Mucosa of descending colon (tissue), 3 donors: ENCODE results near the gene INVS. TPM values are rescaled to one million over a fixed set of nuclear protein-coding genes. Genes with fewer than 3 reads are reported as not detected.
"Not testable (repeated sequence)": the region's sequence is repeated elsewhere in the genome, so short reads cannot be mapped to it uniquely, and the experiment has no call there.

Experiments
- ATAC-seq: fragments of 200-7000 bp; cut with Tn5 transposase; one replicate; pipeline ENCODE4 v1.9.1; 2020; ENCODE audit warnings: mild to moderate bottlenecking, moderate library complexity
- DNase-seq, 3 donors: peaks; one replicate each; pipeline ENCODE4 v3.0.0-alpha.2; 2020
- H3K36me3 ChIP-seq: fragments of 200-600 bp; one replicate; pipeline ENCODE4 v1.8.0; 2021; ENCODE audit warnings: low read depth, mild to moderate bottlenecking
- H3K4me1 ChIP-seq: fragments of 200-600 bp; one replicate; pipeline ENCODE4 v1.8.0; 2021; ENCODE audit warnings: low read depth, mild to moderate bottlenecking
- H3K4me3 ChIP-seq: fragments of 200-600 bp; one replicate; pipeline ENCODE4 v1.8.0; 2021; ENCODE audit warnings: mild to moderate bottlenecking
- H3K9me3 ChIP-seq: fragments of 200-600 bp; one replicate; pipeline ENCODE4 v1.8.0; 2021; ENCODE audit warnings: mild to moderate bottlenecking
- intact Hi-C, 2 donors: fragments of 100-400 bp; cut with DNase I in 1 of 2; cut with micrococcal nuclease in 1 of 2; formaldehyde crosslinking; loops; one replicate each; pipeline versions ENCODE4 v1.11.0 to v1.11.1; 2022; cut with DNase I, micrococcal nuclease
- total RNA-seq, 3 donors: library from RNA; stranded (reverse); fragmentation: NEBNext Ultra II Directional in 2 of 3; extraction: Animal tissue kit (Norgen Biotek cat#: 25700) in 2 of 3; gene quantifications; one replicate each; pipeline versions ENCODE4 v1.2.1 to v1.2.4, GENCODE V29; 2021 to 2023
- TF ChIP-seq, protein P1 (sequence below): fragments of 200-600 bp; IDR thresholded peaks from one replicate; pipeline ENCODE4 v1.8.0; 2022; ENCODE audit warnings: antibody characterized with exemption, mild to moderate bottlenecking
- donor health status: DM: no; HTN: no; CAD: no; lungs with moderate emphysema.
- donor health status: DM: no; HTN: no; CAD: no.
- donor health status: DM: no; HTN: yes; CAD: no.

Gene INVS
- total RNA-seq, 3 donors from 2014 or later, result 16.8 to 24.0 (median 19.3) TPM

DNA sequence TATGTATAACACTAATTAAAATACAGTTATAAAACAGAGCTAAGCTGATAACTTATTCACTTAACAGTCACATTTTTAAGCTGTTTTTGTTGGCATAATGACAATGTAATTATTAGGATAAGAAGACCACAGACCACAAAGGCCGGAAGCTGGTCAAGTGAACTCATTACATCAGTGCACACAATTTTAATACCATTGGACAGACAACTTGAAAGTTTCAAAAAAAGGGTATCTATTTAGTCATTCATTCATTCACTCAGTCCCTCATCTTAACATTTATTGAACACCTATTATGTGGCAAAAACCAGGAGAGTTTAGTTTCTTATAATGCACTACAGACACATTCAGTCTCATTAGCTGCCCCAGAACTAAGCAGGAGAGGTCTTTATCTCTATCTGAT, 11.8 kb upstream of the INVS start:
- Histone ChIP-seq H3K4me3 (no peak overlapping the region), H3K9me3 (no peaks in the 10 kb centered on the region), H3K36me3 (no peaks in the 10 kb centered on the region), H3K4me1 (no peaks in the 10 kb centered on the region)
- TF ChIP-seq, protein P1, sequence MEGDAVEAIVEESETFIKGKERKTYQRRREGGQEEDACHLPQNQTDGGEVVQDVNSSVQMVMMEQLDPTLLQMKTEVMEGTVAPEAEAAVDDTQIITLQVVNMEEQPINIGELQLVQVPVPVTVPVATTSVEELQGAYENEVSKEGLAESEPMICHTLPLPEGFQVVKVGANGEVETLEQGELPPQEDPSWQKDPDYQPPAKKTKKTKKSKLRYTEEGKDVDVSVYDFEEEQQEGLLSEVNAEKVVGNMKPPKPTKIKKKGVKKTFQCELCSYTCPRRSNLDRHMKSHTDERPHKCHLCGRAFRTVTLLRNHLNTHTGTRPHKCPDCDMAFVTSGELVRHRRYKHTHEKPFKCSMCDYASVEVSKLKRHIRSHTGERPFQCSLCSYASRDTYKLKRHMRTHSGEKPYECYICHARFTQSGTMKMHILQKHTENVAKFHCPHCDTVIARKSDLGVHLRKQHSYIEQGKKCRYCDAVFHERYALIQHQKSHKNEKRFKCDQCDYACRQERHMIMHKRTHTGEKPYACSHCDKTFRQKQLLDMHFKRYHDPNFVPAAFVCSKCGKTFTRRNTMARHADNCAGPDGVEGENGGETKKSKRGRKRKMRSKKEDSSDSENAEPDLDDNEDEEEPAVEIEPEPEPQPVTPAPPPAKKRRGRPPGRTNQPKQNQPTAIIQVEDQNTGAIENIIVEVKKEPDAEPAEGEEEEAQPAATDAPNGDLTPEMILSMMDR, result no peak
- peak in 1 of 3 donors; percentile 23 for DNase-seq
- ATAC-seq, result no peak
- intact Hi-C loops, result no loop called here

DNA sequence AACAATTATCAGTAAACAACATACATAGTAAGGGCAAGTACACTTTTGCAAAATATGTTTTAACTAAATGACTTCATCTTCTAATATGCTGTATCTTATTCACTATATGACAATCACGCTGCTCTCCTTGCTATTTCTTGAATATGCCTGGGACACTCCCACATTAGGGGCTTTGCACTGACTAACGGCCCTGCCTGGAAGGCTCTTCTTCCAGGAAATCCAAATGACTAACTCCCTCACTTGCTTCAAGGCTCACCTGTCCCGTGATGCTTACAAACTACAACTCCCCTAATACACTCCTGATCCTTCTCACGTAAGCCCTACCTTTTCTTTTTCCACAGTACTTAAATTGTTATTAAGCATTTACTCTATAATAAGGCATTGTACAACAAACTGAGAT, 10.8 kb upstream of the INVS start:
- DNase-seq (no peak), ATAC-seq (no peak)
- intact Hi-C loops, result no loop called here
- H3K4me3 ChIP-seq, result no peak overlapping the region
- H3K4me1 ChIP-seq, result no peaks in the 10 kb centered on the region
- H3K36me3 ChIP-seq, result no peaks in the 10 kb centered on the region
- no peaks in the 10 kb centered on the region for H3K9me3 ChIP-seq
- TF ChIP-seq, protein P1, result no peak

- H3K9me3 ChIP-seq, result no peaks in the 10 kb centered on the region
- intact Hi-C loops, result no loop called here
- no peaks in the 10 kb centered on the region for H3K4me1 ChIP-seq
- no peaks in the 10 kb centered on the region for H3K36me3 ChIP-seq
- no peak for ATAC-seq
- no peak for DNase-seq
- H3K4me3 ChIP-seq, result no peak overlapping the region
- TF ChIP-seq, protein P1, result no peak
Measured at GRCh38 chr9:100090880-100091279, 8.2 kb upstream of the INVS start.

DNA sequence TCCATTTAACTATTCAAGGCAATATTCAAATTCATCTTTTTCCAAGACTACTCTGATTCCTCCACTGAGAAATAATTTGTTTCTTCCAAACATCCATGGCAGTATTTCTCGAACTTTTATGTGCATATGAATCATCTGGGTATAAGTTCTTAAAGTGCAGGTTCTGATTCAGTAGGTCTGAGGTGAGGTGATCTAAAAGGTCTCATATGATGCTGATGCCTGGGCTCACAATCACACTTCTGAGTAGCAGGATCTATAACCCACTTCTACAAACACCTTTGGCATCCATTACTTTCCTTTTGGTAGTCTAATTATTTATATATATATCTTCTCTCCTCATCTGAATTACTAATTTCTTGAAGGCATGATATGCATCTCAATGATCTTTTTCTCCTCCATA, 7.4 kb upstream of the INVS start:
- TF ChIP-seq, protein P1, result no peak

DNA sequence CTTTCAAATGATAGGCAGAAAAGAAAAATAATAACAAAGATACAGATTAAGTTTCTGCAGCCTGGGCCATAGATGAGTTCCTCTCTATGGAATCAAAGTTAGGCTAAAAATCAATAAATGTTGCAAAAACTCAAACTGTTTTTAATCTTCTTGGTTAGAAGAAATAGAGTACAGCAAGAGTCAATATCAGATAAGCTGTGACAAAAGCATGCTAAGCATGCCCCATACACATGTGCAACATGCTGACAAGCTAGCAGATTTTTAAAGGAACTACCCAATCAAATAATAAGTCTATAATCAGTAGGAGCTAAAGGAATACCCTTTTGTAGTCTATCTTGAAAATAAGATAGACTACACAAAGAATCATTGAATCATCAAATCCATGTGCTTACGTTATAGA, 7.0 kb upstream of the INVS start:
- Histone ChIP-seq H3K9me3 (no peaks in the 10 kb centered on the region), H3K4me1 (peaks cover 6% of the 10 kb centered on the region), H3K4me3 (no peak overlapping the region), H3K36me3 (no peaks in the 10 kb centered on the region)
- DNase-seq, result no peak
- ATAC-seq, result no peak
- intact Hi-C loops, result no loop called here
- TF ChIP-seq, protein P1, result no peak

More for the DNA sequence above, 7.4 kb upstream of the INVS start:
- ATAC-seq, result no peak
- intact Hi-C loops, result no loop called here
- H3K9me3 ChIP-seq, result no peaks in the 10 kb centered on the region
- peaks cover 5% of the 10 kb centered on the region for H3K4me1 ChIP-seq
- H3K4me3 ChIP-seq, result no peak overlapping the region
- DNase-seq, result no peak
- no peaks in the 10 kb centered on the region for H3K36me3 ChIP-seq

DNA sequence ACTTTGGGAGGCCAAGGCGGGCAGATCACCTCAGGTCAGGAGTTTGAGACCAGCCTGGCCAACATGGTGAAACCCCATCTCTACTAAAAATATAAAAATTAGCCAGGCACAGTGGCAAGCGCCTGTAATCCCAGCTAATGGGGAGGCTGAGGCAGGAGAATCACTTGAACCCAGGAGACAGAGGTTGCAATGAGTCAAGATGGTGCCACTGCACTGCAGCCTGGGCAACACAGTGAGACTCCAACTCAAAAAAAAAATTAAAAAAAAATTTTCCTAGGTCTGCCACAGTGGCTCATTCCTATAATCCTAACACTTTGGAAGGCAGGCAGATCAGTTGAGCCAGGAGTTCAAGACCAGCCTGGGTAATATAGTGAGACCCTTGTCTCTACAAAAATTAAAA, 4.6 kb upstream of the INVS start:
- H3K4me3 ChIP-seq, intact Hi-C loops, ATAC-seq, H3K36me3 ChIP-seq, H3K9me3 ChIP-seq, DNase-seq: not testable (repeated sequence)
- H3K4me1 ChIP-seq, result peaks cover 17% of the 10 kb centered on the region
